GM12878 (cell line): ENCODE measurements around the gene RHOT1. TPM values are rescaled to one million over a fixed set of nuclear protein-coding genes. Genes with fewer than 3 reads are reported as not detected.

Experiments used
- ATAC-seq: fragments of 200-7000 bp; cut with Tn5 transposase; 3 replicates; pipeline ENCODE4 v1.9.1; 2020; ENCODE audit warnings: mild to moderate bottlenecking, moderate library complexity
- BruUV-seq: library from RNA; stranded (reverse); fragments of 400-500 nt; replicated peaks from 2 replicates; lab custom pipeline; 2021; lab: Mats Ljungman, UMichigan
- CTCF ChIA-PET: fragments of 300-600 bp; sonication (Branson Sonifier 250); formaldehyde crosslinking; extraction: SDS; loops from one replicate; lab custom pipeline; 2021; ENCODE audit warnings: inconsistent platforms; lab: Yijun Ruan, JAX
- POLR2A ChIA-PET: fragments of 350-600 bp; formaldehyde crosslinking; extraction: SDS; loops from one replicate; lab custom pipeline; 2021; ENCODE audit warnings: inconsistent platforms; lab: Charles Lee
- RAD21 ChIA-PET: fragments of 300-600 bp; sonication (Branson Sonifier 250); formaldehyde crosslinking; loops from one replicate; lab custom pipeline; 2023; ENCODE audit warnings: antibody characterized with exemption; ENCODE audit not compliant: unreplicated experiment; lab: Charles Lee
- SMC1A ChIA-PET: fragments of 300-600 bp; sonication (Branson Sonifier 250); formaldehyde crosslinking; loops from one replicate; lab custom pipeline; 2023; ENCODE audit not compliant: unreplicated experiment, uncharacterized antibody; lab: Charles Lee
- DNase-seq: peaks from one replicate; pipeline ENCODE4 v3.0.0-alpha.2; 2011; ENCODE audit warnings: low read depth, low spot score
- FAIRE-seq: peaks from 3 replicates; lab custom pipeline; 2011; peaks lifted over from hg19 to GRCh38; lab: Jason Lieb, UNC
- H2AFZ ChIP-seq: 2 replicates; pipeline ENCODE4 v1.6.0; 2011; ENCODE audit warnings: low read depth, low read length, control low read depth; ENCODE audit not compliant: control insufficient read depth
- H3K27ac ChIP-seq: 2 replicates; pipeline ENCODE4 v1.5.1; 2011; ENCODE audit warnings: control low read depth; ENCODE audit not compliant: control insufficient read depth, insufficient read depth
- H3K27me3 ChIP-seq, 2 experiments: replicated peaks in 1 of 2; 2 replicates each; pipeline versions ENCODE4 v1.6.0 to v1.6.1; 2011; ENCODE audit warnings: low read length in 1 of 2; ENCODE audit not compliant: control insufficient read depth in 2 of 2, insufficient read depth in 2 of 2
- H3K36me3 ChIP-seq, 2 experiments: 2 replicates each; pipeline ENCODE4 v1.5.1; 2011; ENCODE audit warnings: low read length in 1 of 2; ENCODE audit not compliant: control insufficient read depth in 2 of 2, insufficient read depth in 2 of 2
- H3K4me1 ChIP-seq: 2 replicates; pipeline ENCODE4 v1.6.1; 2011; ENCODE audit warnings: mild to moderate bottlenecking, low read length, moderate library complexity, mixed read lengths; ENCODE audit not compliant: control insufficient read depth, insufficient read depth
- H3K4me2 ChIP-seq: 2 replicates; pipeline ENCODE4 v1.6.0; 2011; ENCODE audit warnings: control low read depth; ENCODE audit not compliant: control insufficient read depth, insufficient read depth
- H3K4me3 ChIP-seq: fragments of 200-600 bp; sonication (generic); 2 replicates; pipeline ENCODE4 v1.5.1; 2016
- H3K79me2 ChIP-seq: 2 replicates; pipeline ENCODE4 v1.6.0; 2011; ENCODE audit warnings: low read length; ENCODE audit not compliant: control insufficient read depth, insufficient read depth
- H3K9ac ChIP-seq: 2 replicates; pipeline ENCODE4 v1.8.0; 2011; ENCODE audit warnings: low read length, control low read depth, mixed read lengths; ENCODE audit not compliant: control insufficient read depth, insufficient read depth
- H3K9me3 ChIP-seq: replicated peaks from 3 replicates; pipeline ENCODE4 v1.5.1; 2011; ENCODE audit warnings: mild to moderate bottlenecking, low read length; ENCODE audit not compliant: control insufficient read depth, insufficient read depth
- H4K20me1 ChIP-seq: 2 replicates; pipeline ENCODE4 v1.6.0; 2011; ENCODE audit not compliant: control insufficient read depth, insufficient read depth
- BACH1 ChIP-seq: fragments of 450-650 bp; IDR thresholded peaks from 2 replicates; pipeline ENCODE4 v1.6.1; 2017; ENCODE audit warnings: mild to moderate bottlenecking, borderline replicate concordance
- BCL11A ChIP-seq: IDR thresholded peaks from 2 replicates; pipeline ENCODE4 v1.6.1; 2011; ENCODE audit warnings: low read depth, low read length
- BCLAF1 ChIP-seq: fragments of 450-650 bp; IDR thresholded peaks from 2 replicates; pipeline ENCODE4 v1.6.1; 2017; ENCODE audit warnings: antibody characterized with exemption, mild to moderate bottlenecking, moderate library complexity
- CBX5 ChIP-seq: sonication (generic); IDR thresholded peaks from 2 replicates; pipeline ENCODE4 v1.6.1; 2016; ENCODE audit warnings: low read depth, moderate library complexity, mild to moderate bottlenecking, inconsistent platforms
- DPF2 ChIP-seq: fragments of 450-650 bp; IDR thresholded peaks from 2 replicates; pipeline ENCODE4 v1.6.1; 2017; ENCODE audit warnings: mild to moderate bottlenecking
- ETV6 ChIP-seq, 2 experiments: fragments of 450-650 bp in 1 of 2; IDR thresholded peaks in 1 of 2; conservative IDR thresholded peaks in 1 of 2; 2 replicates each; pipeline ENCODE4 v1.6.1; 2014; ENCODE audit warnings: antibody characterized with exemption in 1 of 2, borderline replicate concordance in 1 of 2, low read depth in 1 of 2, mild to moderate bottlenecking in 1 of 2, moderate library complexity in 1 of 2
- GABPA ChIP-seq: IDR thresholded peaks from 2 replicates; pipeline ENCODE4 v1.6.1; 2014; ENCODE audit warnings: antibody characterized with exemption, low read depth, mild to moderate bottlenecking, inconsistent platforms
- GATAD2B ChIP-seq: fragments of 450-650 bp; conservative IDR thresholded peaks from 2 replicates; pipeline ENCODE4 v1.6.1; 2017; ENCODE audit warnings: low read depth, mild to moderate bottlenecking, moderate library complexity
- HDAC2 ChIP-seq: fragments of 200-600 bp; sonication (generic); IDR thresholded peaks from 2 replicates; pipeline ENCODE4 v1.6.1; 2017
- IRF4 ChIP-seq: IDR thresholded peaks from 2 replicates; pipeline ENCODE4 v1.6.1; 2011; ENCODE audit warnings: low read depth, low read length
- RELA ChIP-seq: fragments of 450-650 bp; IDR thresholded peaks from 2 replicates; pipeline ENCODE4 v1.8.0; 2014; ENCODE audit warnings: borderline replicate concordance; ENCODE audit not compliant: partially characterized antibody
- SMAD5 ChIP-seq: IDR thresholded peaks from 2 replicates; pipeline ENCODE4 v1.6.1; 2016; ENCODE audit warnings: antibody characterized with exemption, low read depth
- TCF12 ChIP-seq: IDR thresholded peaks from 2 replicates; pipeline ENCODE4 v1.6.1; 2011; ENCODE audit warnings: low read depth, mild to moderate bottlenecking, low read length
- ZBED1 ChIP-seq: IDR thresholded peaks from 2 replicates; pipeline ENCODE4 v1.6.1; 2016; ENCODE audit warnings: borderline replicate concordance
- WGBS: methylation state at CpG from one replicate; pipeline ENCODE4 v1.1.6; 2016; ENCODE audit warnings: low lambda C conversion rate; ENCODE audit not compliant: insufficient replicate concordance, insufficient coverage; ENCODE audit errors: missing lambda C conversion rate; 5-methylcytosine and 5-hydroxymethylcytosine counted together
- in situ Hi-C: fragments of 300-500 bp; cut with MboI; formaldehyde crosslinking; loops from 9 replicates; pipeline ENCODE4 v1.14.3; 2018; ENCODE audit warnings: mixed read lengths
- intact Hi-C: fragments of 100-400 bp; cut with micrococcal nuclease; formaldehyde crosslinking; loops from one replicate; pipeline ENCODE4 v1.14.2; 2022; ENCODE audit not compliant: unreplicated experiment
- polyA plus RNA-seq, 11 experiments: library from polyadenylated mRNA; depleted of rRNA in 4 of 11; unstranded in 6 of 11; stranded (reverse) in 5 of 11; fragments of >200 nt; fragmentation: Nextera tagmentation in 4 of 11; fragmentation: Illumina TruSeq in 1 of 11; extraction: Ambion mirVana in 4 of 11; extraction: Trizol in 1 of 11; gene quantifications; 1 replicate in 1 of 11; 2 replicates in 10 of 11; pipeline versions ENCODE4 v1.2.1 to v1.2.3, GENCODE V29; 2011 to 2016; ENCODE audit warnings: inconsistent platforms in 2 of 11, missing spikeins in 2 of 11, low read depth in 1 of 11
- total RNA-seq, 4 experiments: library from RNA; depleted of rRNA in 3 of 4; stranded (reverse); fragments of >200 nt in 3 of 4; fragmentation: Illumina TruSeq in 1 of 4; extraction: Trizol in 1 of 4; gene quantifications; 2 replicates each; pipeline versions ENCODE4 v1.2.1 to v1.2.3, GENCODE V29; 2013 to 2021
- TF ChIP-seq, protein P1 (sequence below): fragments of 450-650 bp; IDR thresholded peaks from 2 replicates; pipeline ENCODE4 v1.6.1; 2017; ENCODE audit warnings: mild to moderate bottlenecking, low read depth, inconsistent platforms; ENCODE audit not compliant: poor library complexity, severe bottlenecking
- TF ChIP-seq, protein P2 (sequence below): IDR thresholded peaks from 2 replicates; pipeline ENCODE4 v1.6.1; 2012; ENCODE audit warnings: low read length, inconsistent platforms
- TF ChIP-seq, protein P3 (sequence below): IDR thresholded peaks from 2 replicates; pipeline ENCODE4 v1.6.1; 2011; ENCODE audit warnings: borderline replicate concordance, low read depth, mild to moderate bottlenecking, moderate library complexity, low read length; ENCODE audit not compliant: insufficient read depth, poor library complexity, severe bottlenecking

Gene RHOT1
- total and polyA plus RNA-seq, 10 of the 15 experiments (the other 5 are each of a cell fraction or from before 2014, with no cell fraction given): 13.3 to 68.2 (median 22.8) TPM

DNA sequence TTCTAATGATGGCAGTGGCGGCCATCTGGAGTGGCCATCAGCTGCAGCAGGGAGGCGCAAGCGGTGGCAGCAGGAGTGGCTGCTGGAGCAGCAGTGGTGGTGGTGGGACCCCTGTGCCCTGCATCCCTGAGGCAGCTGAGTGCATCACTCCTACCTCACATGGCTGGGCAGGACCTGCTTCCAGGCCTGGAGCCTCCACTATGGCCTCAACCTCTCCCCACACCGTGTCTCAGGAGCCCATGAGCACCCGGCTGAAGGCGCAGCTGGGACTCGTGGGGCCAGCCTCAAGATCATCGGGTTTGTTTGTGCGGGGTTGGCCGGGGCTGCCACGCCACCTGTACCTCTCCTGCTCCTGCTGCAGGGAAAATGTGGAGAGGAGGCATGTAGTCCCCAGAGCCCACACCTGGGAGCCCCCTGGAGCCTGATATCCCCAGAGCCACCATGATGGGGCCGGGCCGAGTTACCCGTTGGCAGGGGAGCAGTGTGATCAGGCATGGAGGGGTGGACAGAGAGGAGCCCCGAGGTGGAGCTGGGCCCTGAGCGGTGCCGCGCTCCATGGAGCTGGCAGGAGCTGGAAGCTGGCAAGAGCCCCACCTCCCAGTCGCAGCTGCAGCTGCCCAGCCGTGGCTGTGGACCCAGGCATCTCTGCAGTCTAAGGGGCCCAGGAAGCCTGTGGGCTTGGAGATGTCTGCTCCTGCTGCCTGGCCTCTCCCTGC is 16.7 kb downstream of the RHOT1 start:
- CTCF ChIA-PET: interaction anchor here (1.1 kb wide), 1 partner anchor 19 kb away, joined by 3 read pairs; no protein-coding TSS in a partner anchor
- Histone ChIP-seq H3K27ac (no peak overlapping the region), H3K27me3 (no peaks in the 10 kb centered on the region), H3K9me3 (no peaks in the 10 kb centered on the region), H3K4me3 (no peak overlapping the region), H3K4me2 (no peak overlapping the region), H4K20me1 (no peaks in the 10 kb centered on the region; the same call in 1 of the 2 replicates), H3K4me1 (no peaks in the 10 kb centered on the region), H3K9ac (no peak overlapping the region), H2AFZ (no peak overlapping the region), H3K79me2 (no peaks in the 10 kb centered on the region), H3K36me3 (peaks cover 0 to 7% of the 10 kb centered on the region in 2 experiments; a peak in 3 of 4 replicates)
- ATAC-seq (no peak), DNase-seq (no peak), FAIRE-seq (no peak)
- no TSS peak for BruUV-seq
- in situ Hi-C loops: no loop called here
- 94% methylated on average over 20 of the region's 20 CpGs for WGBS
- SMC1A ChIA-PET: no interaction called here
- POLR2A ChIA-PET: no interaction called here
- intact Hi-C loops: no loop called here
- RAD21 ChIA-PET: no interaction called here
- no peak for TF ChIP-seq GATAD2B
- TF ChIP-seq, protein P1, sequence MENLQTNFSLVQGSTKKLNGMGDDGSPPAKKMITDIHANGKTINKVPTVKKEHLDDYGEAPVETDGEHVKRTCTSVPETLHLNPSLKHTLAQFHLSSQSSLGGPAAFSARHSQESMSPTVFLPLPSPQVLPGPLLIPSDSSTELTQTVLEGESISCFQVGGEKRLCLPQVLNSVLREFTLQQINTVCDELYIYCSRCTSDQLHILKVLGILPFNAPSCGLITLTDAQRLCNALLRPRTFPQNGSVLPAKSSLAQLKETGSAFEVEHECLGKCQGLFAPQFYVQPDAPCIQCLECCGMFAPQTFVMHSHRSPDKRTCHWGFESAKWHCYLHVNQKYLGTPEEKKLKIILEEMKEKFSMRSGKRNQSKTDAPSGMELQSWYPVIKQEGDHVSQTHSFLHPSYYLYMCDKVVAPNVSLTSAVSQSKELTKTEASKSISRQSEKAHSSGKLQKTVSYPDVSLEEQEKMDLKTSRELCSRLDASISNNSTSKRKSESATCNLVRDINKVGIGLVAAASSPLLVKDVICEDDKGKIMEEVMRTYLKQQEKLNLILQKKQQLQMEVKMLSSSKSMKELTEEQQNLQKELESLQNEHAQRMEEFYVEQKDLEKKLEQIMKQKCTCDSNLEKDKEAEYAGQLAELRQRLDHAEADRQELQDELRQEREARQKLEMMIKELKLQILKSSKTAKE: no peak
- no peak for TF ChIP-seq BACH1
- TF ChIP-seq BCLAF1: no peak
- no peak for TF ChIP-seq TCF12
- TF ChIP-seq, protein P2, sequence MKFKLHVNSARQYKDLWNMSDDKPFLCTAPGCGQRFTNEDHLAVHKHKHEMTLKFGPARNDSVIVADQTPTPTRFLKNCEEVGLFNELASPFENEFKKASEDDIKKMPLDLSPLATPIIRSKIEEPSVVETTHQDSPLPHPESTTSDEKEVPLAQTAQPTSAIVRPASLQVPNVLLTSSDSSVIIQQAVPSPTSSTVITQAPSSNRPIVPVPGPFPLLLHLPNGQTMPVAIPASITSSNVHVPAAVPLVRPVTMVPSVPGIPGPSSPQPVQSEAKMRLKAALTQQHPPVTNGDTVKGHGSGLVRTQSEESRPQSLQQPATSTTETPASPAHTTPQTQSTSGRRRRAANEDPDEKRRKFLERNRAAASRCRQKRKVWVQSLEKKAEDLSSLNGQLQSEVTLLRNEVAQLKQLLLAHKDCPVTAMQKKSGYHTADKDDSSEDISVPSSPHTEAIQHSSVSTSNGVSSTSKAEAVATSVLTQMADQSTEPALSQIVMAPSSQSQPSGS: no peak
- no peak for TF ChIP-seq HDAC2
- TF ChIP-seq GABPA: no peak
- no peak for TF ChIP-seq DPF2
- no peak for TF ChIP-seq ZBED1
- TF ChIP-seq SMAD5: no peak
- no peak for TF ChIP-seq IRF4
- no peak for TF ChIP-seq RELA
- no peak for TF ChIP-seq BCL11A
- TF ChIP-seq ETV6 (conservative IDR thresholded peaks at IDR 0.05 in 1 of 2, IDR thresholded peaks at IDR 0.05 in 1 of 2; ENCODE audit: borderline replicate concordance in 1 of 2, low read depth in 1 of 2): no peak
- TF ChIP-seq, protein P3, sequence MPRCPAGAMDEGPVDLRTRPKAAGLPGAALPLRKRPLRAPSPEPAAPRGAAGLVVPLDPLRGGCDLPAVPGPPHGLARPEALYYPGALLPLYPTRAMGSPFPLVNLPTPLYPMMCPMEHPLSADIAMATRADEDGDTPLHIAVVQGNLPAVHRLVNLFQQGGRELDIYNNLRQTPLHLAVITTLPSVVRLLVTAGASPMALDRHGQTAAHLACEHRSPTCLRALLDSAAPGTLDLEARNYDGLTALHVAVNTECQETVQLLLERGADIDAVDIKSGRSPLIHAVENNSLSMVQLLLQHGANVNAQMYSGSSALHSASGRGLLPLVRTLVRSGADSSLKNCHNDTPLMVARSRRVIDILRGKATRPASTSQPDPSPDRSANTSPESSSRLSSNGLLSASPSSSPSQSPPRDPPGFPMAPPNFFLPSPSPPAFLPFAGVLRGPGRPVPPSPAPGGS: no peak
- no peak for TF ChIP-seq CBX5
